SK-N-SH treated with all-trans-retinoic acid at 6 μM for 48 hours (cell line): ENCODE measurements around the gene TGFBR2.
A peak's percentile ranks its signal among the peaks of the same experiment; 100 is the strongest.

Experiments used
- ATAC-seq: fragments of 200-7000 bp; cut with Tn5 transposase; 3 replicates; pipeline ENCODE4 v1.9.1; 2020; ENCODE audit warnings: mild to moderate bottlenecking, moderate library complexity
- BACH2 ChIP-seq: fragments of 250-450 bp; sonication (Bioruptor Pico); IDR thresholded peaks from 2 replicates; pipeline ENCODE4 v1.9.0; 2021; ENCODE audit warnings: mild to moderate bottlenecking, borderline replicate concordance
- CSDC2 ChIP-seq: fragments of 250-450 bp; sonication (Bioruptor Pico); IDR thresholded peaks from 2 replicates; pipeline ENCODE4 v1.5.0; 2020; ENCODE audit warnings: mild to moderate bottlenecking, moderate library complexity
- CSRNP3 ChIP-seq: fragments of 250-450 bp; sonication (Bioruptor Pico); IDR thresholded peaks from 2 replicates; pipeline ENCODE4 v1.5.1; 2021; ENCODE audit warnings: mild to moderate bottlenecking, moderate library complexity
- ISL1 ChIP-seq: fragments of 250-450 bp; sonication (Bioruptor Pico); IDR thresholded peaks from 2 replicates; pipeline ENCODE4 v2.1.2; 2022; ENCODE audit warnings: mild to moderate bottlenecking, moderate library complexity
- OSR1 ChIP-seq: fragments of 250-450 bp; sonication (Bioruptor Pico); IDR thresholded peaks from 2 replicates; pipeline ENCODE4 v1.8.0; 2022; ENCODE audit warnings: moderate library complexity, mild to moderate bottlenecking, inconsistent platforms
- PATZ1 ChIP-seq: fragments of 250-450 bp; sonication (Bioruptor Pico); IDR thresholded peaks from 2 replicates; pipeline ENCODE4 v1.8.0; 2020; ENCODE audit warnings: mild to moderate bottlenecking, moderate library complexity, borderline replicate concordance
- POU6F1 ChIP-seq: fragments of 250-450 bp; sonication (Bioruptor Pico); IDR thresholded peaks from 2 replicates; pipeline ENCODE4 v1.8.0; 2021; ENCODE audit warnings: low read depth, mild to moderate bottlenecking, moderate library complexity, borderline replicate concordance
- PPARA ChIP-seq: fragments of 250-450 bp; sonication (Bioruptor Pico); IDR thresholded peaks from 2 replicates; pipeline ENCODE4 v1.5.0; 2020; ENCODE audit warnings: mild to moderate bottlenecking, borderline replicate concordance
- RARB ChIP-seq: fragments of 250-450 bp; sonication (Bioruptor Pico); IDR thresholded peaks from 2 replicates; pipeline ENCODE4 v1.8.0; 2021; ENCODE audit warnings: mild to moderate bottlenecking, moderate library complexity
- SNAI2 ChIP-seq: fragments of 250-450 bp; sonication (Bioruptor Pico); IDR thresholded peaks from 2 replicates; pipeline ENCODE4 v1.5.0; 2020; ENCODE audit warnings: mild to moderate bottlenecking, moderate library complexity
- TCF4 ChIP-seq: fragments of 250-450 bp; sonication (Bioruptor Pico); IDR thresholded peaks from 2 replicates; pipeline ENCODE4 v1.8.0; 2021; ENCODE audit warnings: mild to moderate bottlenecking, moderate library complexity, borderline replicate concordance
- TSHZ2 ChIP-seq: fragments of 250-450 bp; sonication (Bioruptor Pico); IDR thresholded peaks from 2 replicates; pipeline ENCODE4 v1.5.0; 2020; ENCODE audit warnings: mild to moderate bottlenecking, moderate library complexity
- ZFP3 ChIP-seq: fragments of 250-450 bp; sonication (Bioruptor Pico); IDR thresholded peaks from 2 replicates; pipeline ENCODE4 v1.5.0; 2020; ENCODE audit warnings: mild to moderate bottlenecking, moderate library complexity
- ZFP30 ChIP-seq: fragments of 450-650 bp; formaldehyde crosslinking; IDR thresholded peaks from 2 replicates; pipeline ENCODE4 v1.5.0; 2022; ENCODE audit warnings: mild to moderate bottlenecking, moderate library complexity
- ZNF565 ChIP-seq: fragments of 450-650 bp; formaldehyde crosslinking; conservative IDR thresholded peaks from 2 replicates; pipeline ENCODE4 v1.5.0; 2020; ENCODE audit warnings: low read depth, mild to moderate bottlenecking, moderate library complexity
- ZNF70 ChIP-seq: fragments of 450-650 bp; formaldehyde crosslinking; IDR thresholded peaks from 2 replicates; pipeline ENCODE4 v1.5.0; 2020; ENCODE audit warnings: mild to moderate bottlenecking, moderate library complexity
- ZNF8 ChIP-seq: fragments of 450-650 bp; formaldehyde crosslinking; IDR thresholded peaks from 2 replicates; pipeline ENCODE4 v1.5.0; 2020; ENCODE audit warnings: mild to moderate bottlenecking, moderate library complexity

TGFBR2 gene

DNA sequence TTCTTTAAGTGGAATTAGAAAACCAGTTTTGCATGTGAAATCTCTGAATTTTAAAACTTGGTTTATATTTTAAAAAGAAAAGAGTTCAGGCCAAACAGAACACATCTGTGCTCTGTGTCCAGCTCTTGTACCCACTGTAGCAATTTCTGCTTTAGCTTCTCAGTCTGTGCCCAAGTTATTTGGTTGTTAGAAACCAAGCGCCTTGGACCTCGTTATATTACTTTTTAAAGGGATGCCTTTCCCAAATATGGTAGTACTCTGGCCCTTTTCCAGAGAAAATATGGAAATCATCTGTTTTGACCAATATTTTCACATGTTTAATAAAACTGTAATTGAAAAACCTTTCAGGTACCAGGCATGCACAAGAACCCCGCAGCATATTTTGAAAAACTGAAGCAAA lies 27.3 kb downstream of the TGFBR2 start:
- TF ChIP-seq ZNF70 (no peak), SNAI2 (no peak), ZNF8 (no peak), ZNF565 (no peak), BACH2 (CRISPR knock-in tag) (no peak), POU6F1 (CRISPR knock-in tag) (no peak), ZFP3 (CRISPR knock-in tag) (no peak), CSRNP3 (CRISPR knock-in tag) (no peak), TSHZ2 (CRISPR knock-in tag) (no peak), OSR1 (no peak)
- TF ChIP-seq, all 23 proteins: peak for 0
- ATAC-seq, result no peak

GRCh38 chr3:30634761-30635735 lies 28.6 kb downstream of the TGFBR2 start:
- ATAC-seq, result no peak
- no peak for TF ChIP-seq ZNF565

- ATAC-seq, result no peak
- TF ChIP-seq ZNF8 (peak; percentile 63), PATZ1 (CRISPR knock-in tag) (no peak)
These were observed 31.2 kb downstream of the TGFBR2 start for GRCh38 chr3:30637310-30638219.

GRCh38 chr3:30638685-30639412 lies 32.4 kb downstream of the TGFBR2 start:
- ATAC-seq, result peak; percentile 34; the same call in 2 of the 3 replicates
- TF ChIP-seq TCF4 (CRISPR knock-in tag) (peak; percentile 81; the same call in 1 of the 2 replicates), BACH2 (CRISPR knock-in tag) (no peak), SNAI2 (no peak), PPARA (no peak)

DNA sequence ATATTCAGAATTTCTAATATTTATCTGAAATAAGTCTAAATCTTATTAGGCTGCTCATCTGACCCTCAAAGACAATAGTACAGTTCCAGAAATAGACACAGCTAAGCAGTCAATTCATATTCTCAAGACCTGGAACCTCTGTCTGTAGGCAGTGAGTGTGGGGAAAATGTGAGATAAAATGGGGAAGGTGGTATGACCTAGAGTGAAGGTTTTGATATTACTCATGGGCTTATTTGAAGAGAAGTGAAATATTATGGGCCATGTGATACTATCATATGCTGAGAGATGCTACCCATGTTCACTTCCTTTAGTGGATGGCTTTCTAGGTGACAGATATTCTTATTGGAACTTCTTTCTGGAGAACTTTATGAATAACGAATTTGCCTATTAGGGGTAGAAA lies 33.5 kb downstream of the TGFBR2 start:
- ATAC-seq, result no peak
- TF ChIP-seq PATZ1 (CRISPR knock-in tag), result no peak
- no peak for TF ChIP-seq PPARA
- no peak for TF ChIP-seq POU6F1 (CRISPR knock-in tag)
- no peak for TF ChIP-seq TCF4 (CRISPR knock-in tag)
- no peak for TF ChIP-seq ZNF565
- TF ChIP-seq ISL1 (CRISPR knock-in tag), result no peak
- TF ChIP-seq BACH2 (CRISPR knock-in tag), result no peak
- no peak for TF ChIP-seq RARB (CRISPR knock-in tag)
- no peak for TF ChIP-seq CSDC2 (CRISPR knock-in tag)
- TF ChIP-seq ZFP30 (CRISPR knock-in tag), result no peak
- TF ChIP-seq SNAI2, result no peak
